HL-60 (cell line): Measurements from ENCODE around the gene RGS19.

ENCODE experiments used
- DNase-seq, 2 experiments: peaks; one replicate each; pipeline ENCODE4 v3.0.0-alpha.2; 2010 to 2020; ENCODE audit warnings: low read depth in 1 of 2, low spot score in 1 of 2
- H3K27ac ChIP-seq: fragments of 250-450 bp; sonication (Bioruptor Pico); replicated peaks from 2 replicates; pipeline ENCODE4 v1.5.1; 2020; ENCODE audit warnings: mild to moderate bottlenecking, moderate library complexity
- H3K27me3 ChIP-seq: fragments of 250-450 bp; sonication (Bioruptor Pico); 2 replicates; pipeline ENCODE4 v1.5.1; 2021; ENCODE audit warnings: mild to moderate bottlenecking, moderate library complexity; ENCODE audit not compliant: insufficient read depth, poor library complexity, severe bottlenecking
- H3K4me3 ChIP-seq: replicated peaks from 2 replicates; pipeline ENCODE4 v1.5.1; 2011; ENCODE audit warnings: mild to moderate bottlenecking, control low read depth, low read length; ENCODE audit not compliant: insufficient read depth
- CTCF ChIP-seq: IDR thresholded peaks from one replicate; pipeline ENCODE4 v1.5.1; 2011; ENCODE audit warnings: low read length, control low read depth, inconsistent platforms; ENCODE audit not compliant: insufficient read depth
- GABPA ChIP-seq: IDR thresholded peaks from 2 replicates; pipeline ENCODE4 v1.6.1; 2012; ENCODE audit warnings: low read depth
- POLR2AphosphoS5 ChIP-seq: IDR thresholded peaks from 2 replicates; pipeline ENCODE4 v1.6.1; 2012; ENCODE audit warnings: low read depth
- REST ChIP-seq: IDR thresholded peaks from 2 replicates; pipeline ENCODE4 v1.6.1; 2012; ENCODE audit warnings: low read depth; ENCODE audit not compliant: insufficient replicate concordance
- SPI1 ChIP-seq: IDR thresholded peaks from 2 replicates; pipeline ENCODE4 v1.6.1; 2012; ENCODE audit warnings: low read depth, mild to moderate bottlenecking, borderline replicate concordance

RGS19 gene

GRCh38 chr20:64114356-64114971, 35.1 kb upstream of the RGS19 start:
- Histone ChIP-seq H3K4me3 (no peak overlapping the region), H3K27me3 (no peaks in the 10 kb centered on the region), H3K27ac (no peak overlapping the region)
- DNase-seq, result no peak
- no peak for TF ChIP-seq REST
- no peak for TF ChIP-seq SPI1
- TF ChIP-seq POLR2AphosphoS5, result no peak
- TF ChIP-seq CTCF, result no peak

GRCh38 chr20:64113796-64114355, 34.6 kb upstream of the RGS19 start:
- Histone ChIP-seq H3K27me3 (no peaks in the 10 kb centered on the region), H3K4me3 (no peak overlapping the region), H3K27ac (no peak overlapping the region)
- no peak for TF ChIP-seq POLR2AphosphoS5
- no peak for TF ChIP-seq GABPA
- TF ChIP-seq REST, result no peak
- no peak for TF ChIP-seq CTCF
- no peak for TF ChIP-seq SPI1
- DNase-seq, result no peak

GRCh38 chr20:64113444-64113775, 34.1 kb upstream of the RGS19 start:
- Histone ChIP-seq H3K27ac (no peak overlapping the region), H3K27me3 (no peaks in the 10 kb centered on the region), H3K4me3 (no peak overlapping the region)
- no peak for TF ChIP-seq CTCF
- no peak for TF ChIP-seq POLR2AphosphoS5
- no peak for TF ChIP-seq SPI1
- TF ChIP-seq REST, result no peak
- DNase-seq, result no peak
